Activated CD4-positive, alpha-beta T cell treated with anti-CD3 and anti-CD28 coated beads for 48 hours (primary cell): Measurements from ENCODE around the gene SPATA6L.

ENCODE experiments used
- DNase-seq: peaks from one replicate; pipeline ENCODE4 v3.0.0-alpha.2; 2020

Gene SPATA6L

GRCh38 chr9:4620881-4621555 lies 45.3 kb downstream of the SPATA6L start:
- DNase-seq: peak; percentile 18

- DNase-seq: no peak
Measured at GRCh38 chr9:4620057-4620765, 46.1 kb downstream of the SPATA6L start.

- no peak for DNase-seq
Measured at GRCh38 chr9:4618700-4619099, 47.6 kb downstream of the SPATA6L start.

GRCh38 chr9:4617752-4618151 lies 48.5 kb downstream of the SPATA6L start:
- no peak for DNase-seq

- DNase-seq: no peak
Measured at GRCh38 chr9:4615778-4616177, 50.5 kb downstream of the SPATA6L start.

GRCh38 chr9:4615251-4615650 lies 51.0 kb downstream of the SPATA6L start:
- no peak for DNase-seq

- no peak for DNase-seq
Measured at GRCh38 chr9:4614627-4615026, 51.7 kb downstream of the SPATA6L start.

- DNase-seq: peak; percentile 6
Measured at GRCh38 chr9:4606033-4606432, 60.2 kb downstream of the SPATA6L start.

- DNase-seq: peak; percentile 78
Measured at GRCh38 chr9:4604678-4605095, 61.6 kb downstream of the SPATA6L start.

- DNase-seq: no peak
Measured at GRCh38 chr9:4603830-4604229, 62.5 kb downstream of the SPATA6L start.

GRCh38 chr9:4600368-4600767 lies 65.9 kb downstream of the SPATA6L start:
- DNase-seq: no peak

- peak; percentile 39 for DNase-seq
Measured at GRCh38 chr9:4596165-4596922, 69.9 kb downstream of the SPATA6L start.

- DNase-seq: no peak
Measured at GRCh38 chr9:4594994-4595393, 71.3 kb downstream of the SPATA6L start.

- DNase-seq: no peak
Measured at GRCh38 chr9:4594545-4594944, 71.7 kb downstream of the SPATA6L start.

GRCh38 chr9:4592886-4593285 lies 73.4 kb downstream of the SPATA6L start:
- DNase-seq: no peak

GRCh38 chr9:4592295-4592694 lies 74.0 kb downstream of the SPATA6L start:
- DNase-seq: no peak

- DNase-seq: no peak
Measured at GRCh38 chr9:4591123-4591500, 75.2 kb downstream of the SPATA6L start.

- DNase-seq: no peak
Measured at GRCh38 chr9:4590430-4591122, 75.7 kb downstream of the SPATA6L start.

- no peak for DNase-seq
Measured at GRCh38 chr9:4588721-4589120, 77.6 kb downstream of the SPATA6L start.

GRCh38 chr9:4585135-4585534 lies 81.1 kb downstream of the SPATA6L start:
- no peak for DNase-seq

- no peak for DNase-seq
Measured at GRCh38 chr9:4584636-4585035, 81.6 kb downstream of the SPATA6L start.

- no peak for DNase-seq
Measured at GRCh38 chr9:4583001-4583400, 83.3 kb downstream of the SPATA6L start.

- no peak for DNase-seq
Measured at GRCh38 chr9:4581861-4582565, 84.3 kb downstream of the SPATA6L start.
